Activated CD4-positive, alpha-beta T cell treated with anti-CD3 and anti-CD28 coated beads, Interleukin-2, amount 50 U/mL, for 4 hours (primary cell): ENCODE data around the gene OPCML.

Experiments
- DNase-seq, 2 experiments: peaks; one replicate each; pipeline ENCODE4 v3.0.0-alpha.2; 2020

OPCML gene

DNA sequence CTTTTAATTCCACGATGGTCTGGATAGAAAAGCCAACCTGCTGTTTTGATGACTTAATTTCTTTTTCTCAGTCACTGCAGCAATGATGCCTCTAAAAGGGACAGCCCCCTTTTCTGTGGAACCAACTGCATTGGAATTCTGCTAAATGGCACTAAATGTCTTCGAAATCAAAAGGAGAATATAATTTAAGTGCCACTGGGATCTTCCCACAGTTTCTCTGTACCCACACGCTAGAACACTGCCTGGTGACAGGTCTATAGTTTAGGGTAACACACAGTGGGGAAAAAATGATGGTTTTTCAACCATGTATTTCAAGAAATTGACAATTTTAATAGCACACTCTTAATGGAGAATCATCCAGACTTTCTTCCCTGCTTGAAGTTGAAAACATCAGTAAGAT is 182.3 kb downstream of the OPCML start:
- DNase-seq, result no peak

DNA sequence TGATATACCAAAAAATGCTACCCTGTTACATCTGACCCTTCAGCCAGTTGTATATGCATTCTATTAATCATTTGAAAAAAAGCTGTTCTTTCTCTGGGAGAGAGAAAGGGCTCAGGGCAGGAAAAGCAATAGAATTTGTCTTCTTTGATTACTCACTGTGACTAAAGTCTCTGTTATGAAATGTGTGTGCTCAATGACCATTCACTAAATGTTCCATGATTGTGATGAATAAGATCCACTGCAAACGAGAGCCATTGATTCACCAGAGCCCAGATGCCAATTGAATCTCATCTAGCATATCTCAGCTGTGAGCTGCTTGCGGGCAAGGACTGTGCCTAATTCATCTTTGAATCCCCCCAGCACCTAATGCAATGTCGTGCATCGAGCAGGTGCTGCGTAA is 184.3 kb downstream of the OPCML start:
- DNase-seq, result no peak

DNA sequence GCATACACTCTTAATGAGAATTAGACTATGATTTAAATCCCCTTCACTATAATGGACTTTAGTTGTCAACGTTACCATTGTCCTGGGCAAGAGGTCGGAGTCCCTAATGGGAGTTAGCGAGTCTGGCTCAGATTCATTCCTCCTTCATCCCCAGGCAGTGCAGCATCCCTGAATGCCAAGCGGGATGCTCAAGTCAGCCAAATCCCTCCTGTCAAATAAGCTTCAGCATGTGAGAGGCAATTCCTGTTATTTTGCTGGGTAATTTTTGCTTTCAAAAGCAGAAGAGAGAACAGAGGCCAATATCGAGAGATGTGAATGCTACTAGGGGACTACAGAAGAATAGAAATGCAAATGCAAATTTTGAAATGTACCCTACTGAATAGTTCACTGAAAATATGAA is 186.2 kb downstream of the OPCML start:
- no peak for DNase-seq

DNA sequence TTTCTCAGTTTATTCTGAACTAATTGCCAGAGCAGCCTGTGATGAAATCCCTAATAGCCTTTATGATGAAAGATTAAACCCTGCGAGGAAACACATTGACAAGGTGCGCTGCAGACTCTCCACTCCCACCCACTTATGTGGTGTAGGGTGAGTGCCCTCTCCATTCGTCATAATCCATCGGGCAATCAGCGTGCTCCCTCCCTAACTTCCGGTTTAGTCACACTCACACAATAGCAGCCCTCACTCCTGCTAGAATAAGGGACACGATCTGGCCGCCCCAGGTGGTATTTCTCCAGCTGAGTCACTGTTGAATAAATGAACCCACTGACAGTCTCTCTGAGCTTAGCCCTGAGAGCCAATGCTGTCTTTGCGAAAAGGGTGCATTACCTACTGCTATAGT is 188.3 kb downstream of the OPCML start:
- DNase-seq, result no peak

DNA sequence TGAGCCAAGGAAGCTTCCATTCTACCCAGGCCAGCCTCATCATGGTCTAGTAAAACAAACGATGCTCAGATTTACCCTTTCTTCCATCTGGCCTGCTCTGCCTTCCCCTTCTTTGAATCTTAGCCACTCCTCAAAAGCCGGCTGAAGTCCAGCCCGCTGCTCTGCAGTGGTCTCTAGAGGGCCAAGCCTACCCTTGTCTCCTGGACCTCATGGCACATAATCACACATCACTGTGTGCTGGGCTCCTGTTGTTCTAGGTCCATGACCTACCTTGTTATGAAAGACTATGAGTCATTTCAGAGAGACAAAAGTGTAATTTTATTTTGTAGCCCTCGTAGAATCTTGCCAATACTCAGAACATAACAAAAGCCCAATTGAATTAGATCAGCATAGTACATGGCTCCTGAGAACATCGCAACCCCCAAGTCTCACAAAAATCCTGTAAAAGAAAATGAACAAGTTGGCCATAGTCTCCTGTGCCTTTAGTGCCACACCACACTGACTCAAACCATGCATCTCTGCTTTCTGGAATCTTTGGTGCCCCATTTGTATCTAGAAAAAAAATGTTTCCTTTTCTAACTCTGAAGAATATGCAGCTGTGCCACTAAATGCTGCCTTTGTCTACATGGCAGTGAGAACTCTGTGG is 192.7 kb downstream of the OPCML start:
- no peak for DNase-seq

DNA sequence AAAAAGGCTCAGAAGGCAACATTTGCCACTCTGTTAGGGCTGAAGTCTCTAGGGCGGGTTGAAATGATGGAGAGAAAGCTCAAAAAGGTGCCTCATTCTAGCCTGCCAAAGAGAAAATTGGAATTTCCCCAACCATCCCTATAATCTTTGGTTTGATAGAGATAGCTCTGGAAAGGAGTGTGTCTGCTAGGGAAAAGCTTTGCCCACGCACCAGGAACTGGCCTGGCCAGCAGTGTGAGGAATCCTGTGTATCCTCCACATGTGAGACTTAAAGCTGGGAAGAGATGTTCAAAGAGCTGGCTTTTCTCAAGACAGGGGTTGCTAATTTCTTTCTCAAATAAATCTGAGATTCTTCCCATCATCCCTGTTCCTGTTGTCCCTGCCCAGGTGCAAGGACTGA is 193.7 kb downstream of the OPCML start:
- DNase-seq, result no peak

DNA sequence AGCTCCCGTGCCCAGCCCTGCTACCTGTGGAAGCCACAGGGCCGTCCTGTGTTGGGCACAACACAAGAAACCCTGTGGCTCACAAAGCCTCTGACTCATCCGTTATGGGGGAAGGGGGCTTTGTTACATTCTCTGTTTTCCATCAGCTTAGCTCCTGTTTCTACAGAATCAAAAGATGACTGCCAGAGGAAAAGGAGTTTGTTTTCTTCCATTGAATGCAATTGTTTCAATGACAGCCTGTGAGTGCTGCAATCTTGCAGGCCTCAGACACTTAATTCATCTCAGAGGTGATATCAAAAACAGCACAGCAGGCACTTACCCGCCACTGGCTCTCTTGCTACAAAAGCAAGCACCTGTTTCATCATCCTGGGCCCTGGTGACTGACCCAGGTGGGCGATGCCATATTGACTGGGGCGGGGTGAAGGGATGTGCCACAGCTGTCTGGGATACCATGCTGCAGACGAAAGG is 194.3 kb downstream of the OPCML start:
- DNase-seq, result no peak

DNA sequence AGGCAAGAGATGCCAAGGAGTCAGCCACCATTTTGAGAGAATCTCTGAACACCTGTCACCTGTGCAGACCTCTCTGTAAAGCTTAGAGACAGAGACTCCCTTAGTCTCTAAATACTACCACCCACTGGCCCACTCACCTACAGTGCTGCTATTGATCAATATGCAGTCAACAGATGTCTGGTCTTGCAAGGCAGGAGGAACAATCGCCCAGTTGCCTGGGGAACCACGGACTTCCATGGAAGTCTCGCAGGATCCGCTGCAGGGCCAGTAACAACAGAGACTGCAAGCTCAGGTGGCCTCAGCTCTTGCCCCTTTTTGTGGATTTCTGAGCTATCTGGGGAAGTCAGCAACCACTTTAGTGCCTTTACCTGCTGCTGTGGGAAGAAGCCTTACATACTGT is 195.1 kb downstream of the OPCML start:
- no peak for DNase-seq

DNA sequence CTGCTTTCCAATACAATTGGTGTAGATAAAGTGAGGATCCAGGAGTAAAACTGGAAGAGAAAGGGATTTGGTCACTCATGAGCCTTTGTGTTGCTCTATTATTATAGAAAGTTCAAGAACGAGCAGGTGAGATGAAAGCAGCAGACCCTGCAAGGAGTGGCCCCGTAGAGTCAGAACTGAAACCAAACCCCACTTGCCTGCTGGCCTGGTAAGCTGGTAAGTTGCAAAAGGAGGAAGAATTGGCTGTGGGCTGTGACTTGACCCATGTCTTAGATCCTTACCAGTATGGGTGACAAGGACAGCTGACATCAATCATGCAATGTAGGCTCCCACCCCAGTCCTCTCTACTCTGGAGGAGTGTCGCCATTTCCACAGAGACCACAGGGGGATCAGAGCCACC is 201.3 kb downstream of the OPCML start:
- no peak for DNase-seq

DNA sequence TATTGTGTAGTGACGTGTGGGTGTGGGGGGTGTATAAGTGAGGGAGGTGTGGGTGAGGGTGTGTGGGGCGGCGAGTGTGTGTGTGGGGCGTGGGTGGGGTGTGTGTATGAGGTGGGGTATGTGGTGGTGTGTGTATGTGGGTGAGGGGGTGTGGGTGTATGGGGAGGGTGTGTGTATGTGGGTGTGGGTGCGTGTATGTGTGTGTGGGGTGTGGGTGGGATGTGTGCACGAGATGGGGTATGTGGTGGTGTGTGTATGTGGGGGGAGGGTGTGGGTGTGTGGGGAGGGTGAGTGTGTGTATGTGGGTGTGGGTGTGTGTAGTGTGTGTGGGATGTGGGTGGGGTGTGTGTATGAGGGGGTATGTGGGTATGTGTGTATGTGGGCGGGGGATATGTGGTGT is 205.5 kb downstream of the OPCML start:
- no peak for DNase-seq

DNA sequence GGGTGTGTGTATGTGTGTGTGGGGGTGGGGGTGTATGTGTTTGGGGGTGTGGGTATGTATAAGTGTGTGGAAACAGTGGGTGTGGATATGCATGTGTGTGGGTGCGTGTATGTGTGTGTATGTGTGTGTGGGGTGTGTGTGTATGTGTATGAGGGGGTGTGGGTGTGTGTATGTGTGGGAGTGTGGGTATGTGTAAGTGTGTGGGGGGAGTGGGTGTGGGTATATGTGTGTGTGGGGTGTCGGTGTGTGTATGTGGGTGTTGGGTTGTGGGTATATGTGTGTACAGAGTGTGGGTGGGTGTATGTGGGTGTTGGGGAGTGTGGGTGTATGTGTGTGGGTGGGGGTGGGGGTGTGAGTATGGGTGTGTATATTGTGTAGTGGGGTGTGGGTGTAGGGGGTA is 206.0 kb downstream of the OPCML start:
- DNase-seq, result no peak

DNA sequence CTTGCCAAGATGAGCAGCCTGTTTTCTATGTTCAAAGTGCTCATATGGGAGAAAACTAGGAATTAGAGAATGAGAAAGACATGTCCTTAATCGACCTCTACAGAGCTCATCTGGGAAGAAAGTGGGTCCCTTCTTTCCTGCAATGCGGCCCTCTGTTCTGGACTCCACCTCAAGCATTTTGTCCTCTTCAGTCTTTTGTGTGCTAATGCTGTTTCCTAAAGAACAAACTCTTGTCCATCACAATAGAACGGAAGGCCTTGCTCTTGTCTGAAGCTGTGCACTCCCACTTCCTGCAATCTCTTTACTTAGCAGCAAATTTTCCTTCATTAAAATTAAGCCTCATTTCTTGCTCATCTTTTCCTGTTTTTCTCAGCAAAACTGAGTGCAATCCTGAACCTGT is 206.6 kb downstream of the OPCML start:
- no peak for DNase-seq

DNA sequence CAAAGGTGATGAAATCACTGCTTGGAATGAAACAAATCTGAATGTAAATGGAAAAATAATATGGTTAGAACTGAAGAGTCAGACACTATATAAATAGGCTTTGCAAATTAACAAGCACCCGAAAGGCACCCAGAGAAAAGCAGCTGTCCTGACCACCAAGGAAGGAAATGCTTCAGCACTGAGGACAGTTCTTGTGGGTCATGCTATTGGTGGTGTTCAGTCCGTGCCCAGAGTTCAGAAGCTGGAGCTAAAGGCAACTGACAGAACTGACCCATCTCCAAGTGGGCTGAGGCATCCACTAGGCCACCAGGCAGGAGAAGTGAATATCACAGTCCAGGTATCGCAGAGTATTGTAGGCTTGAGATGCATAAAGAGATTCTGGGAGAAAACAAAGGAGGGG is 208.9 kb downstream of the OPCML start:
- DNase-seq, result no peak

DNA sequence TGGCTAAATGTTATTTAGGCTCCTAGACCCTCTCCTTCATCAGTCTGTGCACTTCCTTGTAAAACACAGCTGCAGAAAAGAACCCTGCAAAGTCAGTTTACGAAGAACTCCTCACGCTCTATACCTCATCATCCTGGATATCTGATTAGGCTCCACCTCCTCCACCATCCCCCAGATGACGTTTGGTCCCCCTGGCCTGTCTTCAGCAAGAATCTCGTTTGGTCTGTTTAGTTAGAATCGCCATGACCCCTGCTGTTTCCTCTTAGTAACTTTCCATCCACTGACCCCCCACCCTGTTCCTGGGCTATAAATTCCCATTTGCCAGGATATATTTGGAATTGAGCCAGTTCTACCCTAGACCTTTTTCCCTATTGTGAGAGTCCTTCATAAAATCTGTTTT is 214.1 kb downstream of the OPCML start:
- no peak for DNase-seq

DNA sequence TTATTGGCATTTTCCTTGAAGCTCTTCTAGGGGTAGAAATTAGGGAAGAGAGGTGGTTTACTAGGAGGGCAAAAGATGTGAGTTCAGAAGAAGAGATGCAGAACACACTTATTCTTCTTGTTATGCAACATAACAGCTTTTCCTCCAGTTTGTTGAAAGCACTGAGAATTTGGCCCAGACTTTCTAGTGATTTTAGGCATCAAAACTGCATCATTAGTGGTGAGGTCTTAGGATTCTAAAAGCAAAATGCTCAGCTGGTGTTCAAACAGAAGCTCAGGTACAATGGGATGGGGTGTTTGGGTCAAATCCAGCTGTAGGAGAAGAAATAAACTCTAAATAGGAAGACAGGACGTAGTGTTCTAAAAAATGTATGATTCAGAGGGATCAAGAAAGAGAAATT is 221.1 kb downstream of the OPCML start:
- no peak for DNase-seq

DNA sequence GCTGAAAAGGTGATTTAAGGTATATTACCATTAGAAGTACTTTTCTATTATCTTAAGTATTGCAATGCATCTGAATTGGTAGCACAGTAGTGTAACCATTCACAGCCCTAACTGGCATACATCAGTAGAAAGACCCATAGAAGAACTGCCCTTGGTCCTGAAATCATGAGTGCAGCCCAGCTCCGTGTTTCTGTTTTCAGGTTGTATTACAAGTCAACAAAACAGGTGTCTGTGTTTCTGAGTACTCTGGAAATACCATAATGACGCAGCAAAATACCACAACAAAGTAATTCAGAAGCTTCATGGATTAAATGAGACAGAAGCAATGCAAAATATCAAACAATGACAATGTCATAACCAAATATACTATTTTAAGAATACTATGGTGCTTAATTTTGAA is 226.3 kb downstream of the OPCML start:
- no peak for DNase-seq

DNA sequence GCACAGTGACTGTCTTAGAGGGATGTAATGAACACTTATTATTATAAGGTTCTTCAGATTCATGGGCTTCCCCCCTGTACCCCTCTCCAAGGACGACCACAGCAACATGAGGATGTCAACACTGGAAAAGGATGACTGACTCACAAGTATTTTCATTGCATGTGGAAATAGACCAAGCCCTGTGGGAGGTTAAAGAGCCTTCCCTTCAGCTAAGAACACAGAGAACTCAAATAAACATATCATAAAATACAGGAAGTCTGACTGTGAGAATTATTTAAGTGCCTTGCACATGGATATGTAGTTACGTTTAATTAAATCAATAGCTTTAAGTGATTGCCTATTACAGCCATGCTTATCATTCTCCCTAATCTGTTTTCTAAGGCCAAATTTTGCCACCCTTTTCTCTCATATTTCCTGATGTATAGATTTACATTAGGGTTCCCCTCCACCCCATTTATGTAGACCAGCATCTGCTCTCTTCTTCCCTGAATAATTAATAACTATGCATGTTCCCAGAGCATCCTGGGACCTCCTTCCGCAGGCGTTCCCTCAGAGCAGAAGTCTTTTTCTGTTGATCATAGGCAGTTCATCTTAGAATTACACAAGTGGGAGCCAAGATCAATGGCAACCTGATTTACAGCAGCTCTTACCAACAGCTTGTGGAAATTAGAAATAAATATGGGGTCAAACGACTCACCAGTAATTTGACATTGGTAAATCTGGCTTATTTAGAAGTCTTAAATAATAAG is 226.9 kb downstream of the OPCML start:
- DNase-seq, result no peak

DNA sequence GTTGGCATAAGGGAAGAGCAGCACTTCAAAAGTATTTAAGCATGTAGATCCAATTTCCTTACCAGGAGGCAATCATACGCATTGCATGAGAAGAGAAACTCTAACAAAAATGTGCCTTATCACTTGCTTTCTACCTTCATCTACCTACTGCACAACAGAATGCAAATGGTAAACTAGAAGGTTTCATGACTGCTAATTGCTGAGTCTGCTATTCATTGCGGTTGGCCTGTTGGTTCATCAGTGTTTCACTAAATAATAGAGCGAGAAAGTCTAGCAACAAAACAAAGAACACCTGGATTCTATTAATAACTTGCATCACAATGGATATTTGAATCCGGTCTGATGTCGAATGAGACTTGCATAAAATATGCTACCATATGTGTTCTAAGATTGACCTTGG is 229.0 kb downstream of the OPCML start:
- no peak for DNase-seq

DNA sequence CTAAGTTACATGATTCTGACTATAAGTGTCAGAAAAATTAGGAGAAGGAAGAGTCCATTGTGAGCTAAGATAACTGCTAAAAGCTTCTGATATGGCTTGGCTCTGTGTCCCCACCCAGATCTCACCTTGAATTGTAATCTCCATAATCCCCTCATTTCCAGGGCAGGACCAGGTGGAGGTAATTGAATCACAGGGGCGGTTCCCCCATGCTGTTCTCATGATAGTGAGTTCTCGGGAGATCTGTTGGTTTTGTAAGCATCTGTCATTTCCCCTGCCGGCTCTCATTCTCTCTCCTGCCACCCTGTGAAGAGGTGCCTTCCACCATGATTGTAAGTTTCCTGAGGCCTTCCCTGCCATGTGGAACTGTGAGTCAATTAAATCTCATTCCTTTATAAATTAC is 230.2 kb downstream of the OPCML start:
- DNase-seq, result no peak

DNA sequence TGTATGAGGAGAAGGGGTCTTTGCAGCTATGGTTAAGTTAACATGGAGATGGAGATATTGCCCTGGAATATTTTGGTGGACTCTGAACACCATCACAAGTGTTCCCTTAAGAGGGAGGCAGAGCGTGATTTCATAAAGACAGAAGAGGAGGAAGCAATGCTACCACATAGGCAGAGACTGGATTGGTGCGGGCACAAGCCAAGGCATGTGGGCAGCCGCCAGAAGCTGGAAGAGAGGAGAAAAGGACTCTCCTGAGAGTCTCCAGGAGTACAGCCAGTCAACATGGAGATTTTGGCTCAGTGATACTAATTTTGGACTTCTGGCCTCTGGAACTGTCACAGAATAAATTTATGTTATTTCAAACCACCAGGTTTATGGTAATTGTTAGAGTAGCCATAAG is 231.6 kb downstream of the OPCML start:
- DNase-seq, result no peak

DNA sequence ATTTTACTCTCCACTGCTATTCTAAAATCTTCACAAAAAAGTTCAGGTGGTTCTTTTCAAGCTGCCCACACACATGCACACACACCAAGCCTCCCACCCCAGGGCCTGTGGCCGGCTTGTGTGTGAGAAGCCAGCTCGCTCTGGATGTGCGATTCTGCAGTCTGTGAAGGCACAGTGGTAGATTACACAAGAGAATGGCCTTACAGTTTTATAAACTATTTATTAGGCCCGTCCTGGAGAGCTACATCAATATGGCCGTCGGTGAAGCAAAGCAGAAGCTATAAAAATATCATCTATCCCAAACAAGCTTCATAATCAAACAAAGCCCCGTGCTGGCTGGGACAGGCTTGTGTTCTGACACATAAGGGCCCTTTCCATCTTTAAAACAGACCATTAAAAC is 240.5 kb downstream of the OPCML start:
- no peak for DNase-seq

DNA sequence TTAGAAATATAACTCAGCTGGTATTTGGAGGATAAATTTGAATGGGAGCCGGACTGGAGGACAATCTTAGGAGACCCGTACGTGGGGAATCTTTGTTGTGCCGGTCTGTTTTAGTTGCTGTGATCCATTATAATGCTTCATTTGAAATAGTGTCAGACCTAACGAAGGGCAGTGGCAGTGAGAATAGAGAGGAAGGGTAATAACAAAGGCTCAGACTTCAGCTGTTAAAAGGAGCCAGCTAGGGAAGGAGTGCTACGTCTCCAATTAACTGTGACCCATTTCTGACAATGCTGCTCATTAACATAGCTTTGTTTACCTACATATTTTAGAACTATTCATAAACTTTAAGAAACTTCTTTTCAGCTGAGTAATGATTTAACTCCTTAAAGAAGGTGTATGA is 246.9 kb downstream of the OPCML start:
- no peak for DNase-seq

DNA sequence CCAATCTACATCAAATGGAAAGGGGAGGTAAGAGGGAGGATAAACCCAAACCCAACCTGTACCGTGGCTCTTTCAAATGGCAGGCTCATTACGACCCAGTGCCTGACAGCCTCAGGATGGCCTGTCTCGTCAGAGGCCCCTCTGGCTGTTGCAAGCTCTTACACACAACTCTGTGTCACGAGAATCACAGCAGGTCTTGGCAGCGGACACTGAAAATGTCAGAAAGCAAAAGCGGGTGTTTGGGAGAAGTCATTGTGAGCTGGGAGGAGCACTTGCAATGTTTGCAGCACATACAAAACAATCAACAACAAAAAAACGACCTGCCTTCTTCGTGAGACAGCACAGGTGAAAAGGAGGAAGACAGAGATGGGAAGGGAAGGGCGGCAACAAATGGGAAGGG is 248.1 kb downstream of the OPCML start:
- no peak for DNase-seq

DNA sequence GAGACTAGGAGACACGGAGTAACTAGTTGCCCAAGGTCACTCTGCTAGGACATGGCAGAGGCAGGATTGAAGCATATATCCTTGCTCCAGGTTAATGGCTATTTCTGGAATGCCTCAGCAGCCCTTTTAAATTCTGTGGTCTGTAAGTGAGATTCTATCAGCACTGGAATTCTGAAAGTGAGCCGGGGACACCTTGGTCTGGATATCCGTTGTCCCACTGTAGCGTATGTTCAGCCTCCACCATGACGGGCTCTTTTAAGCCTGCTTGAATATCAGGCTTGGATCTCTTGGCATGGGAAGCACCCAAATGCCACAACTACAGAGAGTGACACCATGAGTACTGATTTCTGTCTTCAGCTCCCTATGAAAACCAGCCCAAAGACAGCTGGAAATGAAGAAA is 254.4 kb downstream of the OPCML start:
- DNase-seq, result no peak
